Upper lobe of left lung (tissue), 4 donors: ENCODE results near the gene ALDH16A1.

Experiments used
- POLR2A ChIP-seq, 4 donors: fragments of 450-650 bp; IDR thresholded peaks; one replicate each; pipeline ENCODE4 v1.5.1; 2016 to 2017; ENCODE audit warnings: antibody characterized with exemption in 4 of 4, mild to moderate bottlenecking in 2 of 4
- TF ChIP-seq, protein P1 (sequence below), 6 experiments: fragments of 450-650 bp in 4 of 6; fragments of 200-600 bp in 2 of 6; sonication (generic) in 2 of 6; IDR thresholded peaks; one replicate each; pipeline ENCODE4 v1.5.1; 2016 to 2019; ENCODE audit warnings: antibody characterized with exemption in 6 of 6

DNA sequence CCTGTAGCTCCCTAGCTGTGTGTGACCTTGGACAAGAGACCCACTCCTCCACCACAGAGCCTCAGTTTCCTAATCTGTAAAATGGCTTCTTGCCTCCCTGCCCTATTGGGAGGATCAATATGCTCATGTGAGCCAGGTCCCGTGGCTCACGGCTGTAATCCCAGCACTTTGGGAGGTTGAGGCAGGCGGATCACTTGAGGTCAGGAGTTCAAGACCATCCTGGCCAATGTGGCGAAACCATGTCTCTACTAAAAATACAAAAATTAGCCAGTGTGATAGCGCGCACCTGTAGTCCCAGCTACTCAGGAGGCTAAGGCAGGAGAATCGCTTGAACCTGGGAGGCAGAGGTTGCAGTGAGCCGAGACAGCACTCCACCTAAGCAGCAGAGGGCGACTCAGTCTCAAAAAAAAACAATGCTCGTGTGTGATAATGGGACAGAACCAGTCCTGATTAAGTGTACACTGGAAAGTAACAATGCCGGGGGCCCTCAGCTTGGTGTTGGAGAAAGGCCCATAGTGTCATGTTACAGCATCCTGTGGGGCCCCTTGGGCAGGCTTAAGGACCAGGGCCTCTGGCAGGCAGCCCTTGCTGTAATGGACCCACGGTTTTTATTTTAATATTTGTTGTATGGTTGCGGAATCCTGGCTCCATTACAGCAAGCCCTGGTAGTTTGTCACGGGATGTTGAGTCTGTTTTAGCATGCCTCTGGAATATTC, 50.0 kb downstream of the ALDH16A1 start:
- TF ChIP-seq POLR2A (IDR thresholded peaks at IDR 0.05), result no peak
- TF ChIP-seq, protein P1, sequence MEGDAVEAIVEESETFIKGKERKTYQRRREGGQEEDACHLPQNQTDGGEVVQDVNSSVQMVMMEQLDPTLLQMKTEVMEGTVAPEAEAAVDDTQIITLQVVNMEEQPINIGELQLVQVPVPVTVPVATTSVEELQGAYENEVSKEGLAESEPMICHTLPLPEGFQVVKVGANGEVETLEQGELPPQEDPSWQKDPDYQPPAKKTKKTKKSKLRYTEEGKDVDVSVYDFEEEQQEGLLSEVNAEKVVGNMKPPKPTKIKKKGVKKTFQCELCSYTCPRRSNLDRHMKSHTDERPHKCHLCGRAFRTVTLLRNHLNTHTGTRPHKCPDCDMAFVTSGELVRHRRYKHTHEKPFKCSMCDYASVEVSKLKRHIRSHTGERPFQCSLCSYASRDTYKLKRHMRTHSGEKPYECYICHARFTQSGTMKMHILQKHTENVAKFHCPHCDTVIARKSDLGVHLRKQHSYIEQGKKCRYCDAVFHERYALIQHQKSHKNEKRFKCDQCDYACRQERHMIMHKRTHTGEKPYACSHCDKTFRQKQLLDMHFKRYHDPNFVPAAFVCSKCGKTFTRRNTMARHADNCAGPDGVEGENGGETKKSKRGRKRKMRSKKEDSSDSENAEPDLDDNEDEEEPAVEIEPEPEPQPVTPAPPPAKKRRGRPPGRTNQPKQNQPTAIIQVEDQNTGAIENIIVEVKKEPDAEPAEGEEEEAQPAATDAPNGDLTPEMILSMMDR (IDR thresholded peaks at IDR 0.05), result peak; percentile 39 to 77 (median 68)
